Amniotic epithelial cell (primary cell): ENCODE measurements around the gene CPEB1.
"Not testable (repeated sequence)": the region's sequence is repeated elsewhere in the genome, so short reads cannot be mapped to it uniquely, and the experiment has no call there.

Experiments
- DNase-seq: peaks from one replicate; pipeline ENCODE4 v3.0.0-alpha.2; 2010; ENCODE audit warnings: low read depth

Gene CPEB1

GRCh38 chr15:82649226-82649999, 2.2 kb upstream of the CPEB1 start:
- DNase-seq = no peak

DNA sequence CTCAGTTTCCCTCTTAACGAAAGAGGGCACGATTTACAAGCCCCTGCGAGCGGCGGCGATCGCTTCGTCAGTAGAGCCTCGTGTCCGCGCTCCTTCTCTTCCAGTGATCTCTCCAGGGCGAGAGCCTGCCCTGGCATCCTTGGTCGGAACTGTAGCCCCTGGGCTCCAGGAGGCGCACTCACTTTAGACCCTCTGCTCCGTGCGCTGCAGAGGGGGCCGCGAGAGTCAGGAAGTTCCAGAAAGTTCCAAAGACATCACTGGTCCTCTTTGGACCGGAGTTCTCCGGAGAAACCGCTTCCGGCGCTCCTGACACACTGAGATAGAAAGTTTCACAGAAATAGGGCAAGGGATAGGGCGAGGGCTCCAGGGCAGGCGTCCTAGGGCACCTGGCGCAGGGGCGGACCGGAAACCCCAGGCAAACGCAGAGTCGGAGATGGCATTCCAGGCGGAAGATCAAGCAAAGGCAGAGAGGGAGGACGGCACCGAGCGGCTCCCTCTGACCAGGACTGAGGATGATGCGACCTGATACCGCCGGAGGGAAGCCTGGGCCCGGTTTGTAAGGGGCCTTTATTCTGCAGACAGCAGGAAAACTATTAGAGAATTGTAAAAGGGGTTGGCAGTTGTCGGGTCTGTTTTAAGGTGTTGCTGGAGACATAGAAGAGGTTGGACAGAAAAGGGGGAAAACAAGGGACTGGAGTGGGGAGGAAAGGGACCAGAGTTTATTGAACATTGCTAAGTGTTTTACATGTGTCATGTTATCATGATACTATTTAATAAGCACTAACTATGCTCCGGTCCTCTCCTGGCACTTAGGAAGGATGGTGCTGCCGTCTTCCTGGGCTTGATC, 1.3 kb upstream of the CPEB1 start:
- no peak for DNase-seq

DNA sequence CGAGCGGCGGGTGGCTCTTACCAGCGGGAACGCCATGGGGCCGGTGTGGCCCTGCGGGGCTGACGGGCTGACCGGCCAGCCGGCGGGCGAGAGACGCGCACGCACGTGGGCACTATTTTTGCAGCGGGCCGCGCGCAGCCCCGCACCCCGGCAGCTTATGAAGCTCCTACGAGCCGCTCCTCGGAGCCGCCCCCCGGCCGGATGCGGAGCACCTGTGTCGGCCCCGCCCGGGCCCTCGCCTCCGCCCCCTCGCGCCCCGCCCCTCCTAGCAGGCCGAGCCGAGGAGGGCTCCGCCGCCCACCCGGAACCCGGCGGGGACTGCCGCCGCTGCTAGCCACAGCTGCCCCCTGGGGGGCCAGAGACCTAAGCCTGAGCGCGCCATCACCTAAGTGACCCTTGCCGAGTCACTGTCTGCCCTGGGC, 683 bp upstream of the CPEB1 start:
- no peak for DNase-seq

- DNase-seq = no peak
These were observed 716 bp downstream of the CPEB1 start for GRCh38 chr15:82646250-82647044.

GRCh38 chr15:82644967-82645852, 2.0 kb downstream of the CPEB1 start:
- DNase-seq = not testable (repeated sequence)

DNA sequence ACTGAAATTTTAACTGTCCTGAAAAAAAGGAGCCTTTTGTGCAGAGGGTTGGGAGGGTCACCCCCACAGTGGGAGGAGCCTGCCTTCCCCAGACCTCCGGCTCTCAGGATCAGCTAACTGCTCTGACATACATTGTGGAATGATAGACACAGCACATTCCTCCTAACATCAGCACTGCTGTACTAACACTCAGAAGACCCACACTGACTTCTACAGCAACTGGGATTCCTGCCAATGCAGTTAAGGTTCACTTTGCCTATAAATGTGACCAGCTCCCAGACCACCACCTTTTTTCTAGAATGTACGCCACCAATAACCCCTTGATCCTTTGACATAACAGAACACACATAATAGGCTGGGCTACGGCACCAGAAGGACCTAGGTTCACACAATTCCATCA, 3.2 kb downstream of the CPEB1 start:
- DNase-seq = no peak

DNA sequence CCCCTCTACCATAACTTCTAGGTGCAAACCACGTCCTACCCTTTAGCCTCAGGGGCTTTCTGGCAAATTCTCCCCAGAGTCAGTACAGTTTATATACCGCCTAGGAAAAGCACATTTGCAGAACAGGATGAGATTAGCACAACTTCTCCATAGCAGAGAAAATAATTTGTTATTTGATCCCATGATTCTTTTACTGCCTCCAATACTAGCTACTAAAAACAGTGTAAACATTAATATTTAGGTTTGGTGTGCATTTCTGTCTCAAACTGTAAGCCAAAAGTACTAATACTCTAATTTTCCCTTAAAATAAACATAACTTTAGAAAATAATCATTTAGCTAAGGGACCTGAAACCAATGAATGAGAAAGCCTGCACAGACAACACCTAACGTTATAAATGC, 4.5 kb downstream of the CPEB1 start:
- no peak for DNase-seq

GRCh38 chr15:82641129-82641798, 5.9 kb downstream of the CPEB1 start:
- no peak for DNase-seq

GRCh38 chr15:82640672-82641071, 6.5 kb downstream of the CPEB1 start:
- DNase-seq = no peak

- no peak for DNase-seq
These were observed 11.4 kb downstream of the CPEB1 start for GRCh38 chr15:82635798-82636197.

- DNase-seq = no peak
These were observed 17.1 kb downstream of the CPEB1 start for GRCh38 chr15:82630033-82630432.

DNA sequence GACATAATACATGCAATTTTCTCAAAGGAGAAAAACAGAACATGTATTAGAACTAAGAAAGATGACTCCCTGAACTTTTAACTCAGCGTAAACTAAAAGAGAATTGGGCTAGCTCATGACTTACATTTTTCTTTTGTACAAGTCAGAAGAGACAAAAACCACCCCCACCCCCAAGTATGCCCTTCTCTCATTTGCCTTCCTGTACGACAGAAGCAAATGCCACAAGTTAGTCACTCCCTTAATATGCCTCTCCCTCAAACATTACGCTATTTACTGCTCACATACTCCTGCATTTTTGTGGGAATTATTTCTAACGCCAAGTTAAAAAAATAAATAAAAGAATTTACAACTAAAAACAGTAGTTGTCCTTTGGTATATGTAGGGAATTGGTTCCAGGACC, 22.0 kb downstream of the CPEB1 start:
- no peak for DNase-seq

DNA sequence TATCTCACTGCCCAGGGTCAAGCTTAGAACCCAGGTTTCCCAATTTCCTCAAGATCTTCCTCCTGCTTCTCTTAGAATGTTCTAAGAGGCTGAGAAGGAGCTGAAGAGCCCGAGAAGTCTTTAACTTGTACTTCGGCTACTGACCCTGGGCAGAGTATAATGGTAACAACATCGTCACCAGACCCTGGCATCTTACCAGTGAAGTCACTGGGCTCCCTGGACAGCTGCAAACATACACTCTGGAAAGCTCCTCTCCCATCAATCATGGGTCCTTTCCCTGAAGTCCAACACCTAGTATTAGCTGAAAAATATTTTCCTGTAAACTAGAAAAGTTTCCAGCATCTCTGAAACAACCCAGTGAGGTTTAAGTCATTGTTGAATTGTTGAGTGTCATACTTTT, 22.7 kb downstream of the CPEB1 start:
- DNase-seq = no peak

- peak; percentile 36 for DNase-seq
These were observed 23.2 kb downstream of the CPEB1 start for GRCh38 chr15:82624008-82624407.

- DNase-seq = no peak
These were observed 25.2 kb downstream of the CPEB1 start for GRCh38 chr15:82621970-82622369.

GRCh38 chr15:82613747-82614146, 33.4 kb downstream of the CPEB1 start:
- no peak for DNase-seq

DNA sequence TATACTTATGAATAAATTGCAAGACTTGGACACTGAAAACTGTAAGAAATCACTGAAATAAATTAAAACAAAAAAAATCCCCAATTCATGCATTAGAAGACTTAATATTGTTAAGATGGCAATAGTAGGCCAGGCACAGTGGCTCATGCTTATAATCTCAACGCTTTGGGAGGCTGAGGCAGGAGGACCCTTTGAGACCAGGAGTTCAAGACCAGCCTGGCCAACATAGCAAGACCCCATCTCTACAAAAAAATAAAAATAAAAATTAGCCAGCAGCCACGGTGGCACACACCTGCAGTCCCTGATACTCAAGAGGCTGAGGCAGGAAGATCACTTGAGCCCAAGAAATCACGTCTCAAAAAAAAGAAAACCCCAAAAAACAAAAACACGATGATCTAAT, 35.8 kb downstream of the CPEB1 start:
- DNase-seq = no peak

DNA sequence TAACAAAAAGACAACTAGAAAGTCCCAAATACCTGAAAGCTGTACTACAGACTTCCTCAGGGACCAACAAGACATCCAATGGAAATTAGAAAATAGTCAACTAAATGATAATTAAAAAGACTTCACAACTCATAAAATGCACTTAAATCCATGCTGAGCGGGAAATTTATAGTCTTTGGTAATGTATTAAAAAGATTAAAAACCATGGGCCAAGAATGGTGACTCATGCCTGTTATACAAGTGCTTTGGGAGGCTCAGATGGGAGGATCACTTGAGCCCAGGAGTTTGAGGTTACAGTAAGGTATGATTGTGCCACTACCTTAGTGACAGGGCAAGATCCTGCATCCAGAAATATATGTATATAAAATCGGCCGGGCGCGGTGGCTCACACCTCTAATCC, 45.0 kb downstream of the CPEB1 start:
- DNase-seq = no peak

DNA sequence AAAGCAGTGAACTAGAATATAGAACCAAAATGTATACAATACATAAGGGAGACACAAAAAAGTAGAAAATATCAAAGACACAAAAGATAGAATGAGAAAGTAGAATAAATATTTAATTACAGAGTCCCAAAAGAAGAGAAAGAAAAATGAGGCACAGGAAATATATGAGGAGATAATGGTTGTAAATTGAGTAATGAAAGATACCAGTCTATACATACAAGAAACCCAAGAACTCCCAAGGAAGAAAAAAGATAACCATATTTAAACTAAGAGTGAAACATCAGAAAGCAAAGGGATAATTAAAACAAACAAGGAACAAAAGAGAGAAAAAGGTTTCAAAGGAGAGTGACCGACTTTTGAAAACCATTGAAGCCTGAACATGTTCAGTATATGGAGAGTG, 47.3 kb downstream of the CPEB1 start:
- DNase-seq = no peak

DNA sequence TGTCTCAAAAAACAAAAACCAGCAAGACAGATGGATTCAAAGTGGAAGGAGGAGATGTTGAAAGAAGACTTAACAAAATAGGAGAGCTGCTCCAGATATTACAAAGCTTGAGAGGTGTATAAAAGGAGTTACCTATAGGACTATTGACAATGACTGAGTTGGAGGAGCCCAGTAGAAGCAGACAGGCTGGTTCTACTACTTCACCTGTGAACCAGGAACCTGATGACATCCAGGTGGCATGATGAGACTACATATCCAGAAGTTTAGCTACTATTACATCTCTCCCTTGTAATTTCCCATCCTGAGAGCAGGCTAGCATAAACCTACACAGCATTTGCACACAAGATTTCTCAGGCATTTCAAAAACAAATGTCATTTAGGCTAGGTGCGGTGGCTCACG, 49.3 kb downstream of the CPEB1 start:
- DNase-seq = no peak

DNA sequence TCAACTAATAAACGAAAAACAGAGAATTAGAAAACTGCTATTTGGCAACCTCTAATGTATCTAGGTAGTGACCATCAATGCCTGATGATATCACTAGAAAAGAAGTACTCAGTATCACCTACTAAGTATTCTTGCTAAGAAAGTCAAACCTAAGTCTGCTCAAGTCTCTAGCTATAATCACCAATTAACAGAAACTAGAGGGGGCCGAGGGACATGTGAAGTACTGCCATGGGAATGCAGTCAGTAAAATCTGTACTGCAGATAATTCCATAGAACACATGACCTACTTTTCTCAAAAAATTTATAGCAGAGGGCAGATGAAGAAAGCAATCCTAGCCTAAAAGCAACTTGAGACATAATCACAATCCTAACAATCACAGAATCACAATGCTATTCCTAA, 51.4 kb downstream of the CPEB1 start:
- no peak for DNase-seq
